HCEC 1CT (cell line): ENCODE data around the gene MTIF3.
"Not testable (repeated sequence)": the region's sequence is repeated elsewhere in the genome, so short reads cannot be mapped to it uniquely, and the experiment has no call there.

Experiments
- DNase-seq: peaks from one replicate; pipeline ENCODE4 v3.0.0-alpha.2; 2017

The MTIF3 gene

DNA sequence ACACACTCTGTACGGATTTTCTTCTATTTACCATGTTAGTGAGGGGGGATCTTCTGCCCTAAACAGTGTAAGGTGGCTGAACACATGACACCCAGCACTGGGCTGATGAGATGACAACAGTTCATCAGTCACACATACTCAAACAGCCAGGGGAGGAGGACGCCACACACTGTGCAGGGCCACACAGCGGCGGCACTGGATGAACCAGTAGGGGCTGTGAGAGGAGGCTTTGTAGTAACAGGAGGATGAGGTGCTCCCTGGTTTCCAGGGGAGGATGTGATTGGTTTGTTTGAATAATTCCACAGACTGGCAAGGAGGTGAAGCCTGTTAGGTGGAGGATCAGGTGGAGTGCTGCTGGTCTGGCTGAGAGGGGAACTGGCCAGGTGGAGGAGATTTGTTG is 42.3 kb downstream of the MTIF3 start:
- no peak for DNase-seq

DNA sequence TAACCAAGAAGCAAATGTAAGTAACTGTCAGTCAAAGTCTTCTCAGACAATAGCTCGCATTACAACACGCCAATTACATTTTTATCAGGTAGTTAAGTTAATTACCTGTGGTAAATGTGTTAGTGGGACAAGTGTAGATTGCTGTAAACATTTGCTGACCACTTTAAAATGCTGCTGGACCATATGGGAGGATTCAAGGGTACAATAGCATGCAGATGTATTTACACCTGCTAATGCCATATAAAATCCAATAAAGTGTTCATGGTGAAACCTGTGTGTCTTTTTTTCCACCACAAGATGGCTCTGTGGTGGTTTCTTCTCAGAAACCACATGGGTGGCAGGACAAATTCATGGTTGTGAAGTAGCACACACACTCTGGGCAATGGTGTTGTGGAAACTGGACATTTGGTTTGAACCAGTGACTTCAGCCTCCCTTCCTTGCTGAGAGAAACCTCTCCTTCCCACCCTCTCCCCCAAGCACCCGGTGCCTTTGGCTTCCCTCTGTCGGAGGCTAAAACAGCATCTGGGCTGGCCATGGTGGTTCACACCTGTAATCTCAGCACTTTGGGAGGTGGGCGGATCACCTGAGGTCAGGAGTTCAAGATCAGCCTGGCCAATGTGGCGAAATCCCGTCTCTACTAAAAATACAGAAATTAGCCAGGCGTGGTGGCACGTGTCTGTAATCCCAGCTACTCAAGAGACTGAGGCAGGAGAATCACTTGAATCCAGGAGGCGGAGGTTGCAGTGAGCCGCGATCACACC is 44.0 kb downstream of the MTIF3 start:
- peak; percentile 38 for DNase-seq

DNA sequence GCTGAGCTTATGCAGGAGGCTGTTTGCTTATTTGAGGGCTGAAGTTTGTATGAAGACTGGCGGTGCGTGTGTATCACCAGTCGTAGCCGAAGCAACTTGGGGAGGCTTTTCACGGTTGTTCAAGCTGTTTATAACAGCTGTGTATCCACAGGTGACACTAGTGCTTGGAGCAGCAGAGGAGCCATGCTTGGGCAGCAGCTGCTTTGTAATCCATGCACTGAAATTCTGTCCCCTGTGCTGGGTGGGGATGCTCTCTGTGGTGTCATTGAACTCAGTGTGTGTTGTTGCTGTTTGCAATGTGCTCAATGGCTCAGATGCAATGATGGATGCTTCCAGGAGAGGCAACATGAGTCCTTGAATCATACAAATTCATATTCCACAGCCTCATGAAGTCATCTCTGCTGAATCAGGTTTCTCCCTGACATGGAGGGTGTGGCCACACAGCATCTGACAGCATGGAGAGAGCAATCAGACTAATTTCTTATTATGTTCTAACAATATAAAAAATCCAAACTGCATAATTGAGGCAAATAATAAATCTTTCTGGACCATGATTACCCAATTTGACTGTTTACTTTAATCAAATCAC is 44.7 kb downstream of the MTIF3 start:
- no peak for DNase-seq

DNA sequence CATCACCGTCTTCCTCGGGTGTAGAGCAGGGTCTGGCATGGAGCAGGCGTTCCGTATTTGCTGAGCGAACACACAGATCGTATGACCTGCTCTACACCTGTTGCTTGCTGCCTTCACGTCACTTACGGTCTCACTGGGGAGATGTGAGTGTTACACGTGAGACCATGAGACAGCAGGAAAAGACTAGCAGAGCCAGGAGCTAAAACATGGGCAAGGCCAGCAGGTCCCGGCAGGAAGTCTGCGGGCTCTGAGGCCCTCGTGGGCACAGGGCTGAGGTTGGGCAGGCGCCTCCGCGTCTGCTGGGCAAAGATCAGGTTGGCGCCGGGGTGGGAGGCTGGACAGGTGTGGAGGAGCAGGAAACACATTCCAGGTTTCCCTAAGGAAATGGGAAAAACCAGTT is 45.7 kb downstream of the MTIF3 start:
- no peak for DNase-seq

DNA sequence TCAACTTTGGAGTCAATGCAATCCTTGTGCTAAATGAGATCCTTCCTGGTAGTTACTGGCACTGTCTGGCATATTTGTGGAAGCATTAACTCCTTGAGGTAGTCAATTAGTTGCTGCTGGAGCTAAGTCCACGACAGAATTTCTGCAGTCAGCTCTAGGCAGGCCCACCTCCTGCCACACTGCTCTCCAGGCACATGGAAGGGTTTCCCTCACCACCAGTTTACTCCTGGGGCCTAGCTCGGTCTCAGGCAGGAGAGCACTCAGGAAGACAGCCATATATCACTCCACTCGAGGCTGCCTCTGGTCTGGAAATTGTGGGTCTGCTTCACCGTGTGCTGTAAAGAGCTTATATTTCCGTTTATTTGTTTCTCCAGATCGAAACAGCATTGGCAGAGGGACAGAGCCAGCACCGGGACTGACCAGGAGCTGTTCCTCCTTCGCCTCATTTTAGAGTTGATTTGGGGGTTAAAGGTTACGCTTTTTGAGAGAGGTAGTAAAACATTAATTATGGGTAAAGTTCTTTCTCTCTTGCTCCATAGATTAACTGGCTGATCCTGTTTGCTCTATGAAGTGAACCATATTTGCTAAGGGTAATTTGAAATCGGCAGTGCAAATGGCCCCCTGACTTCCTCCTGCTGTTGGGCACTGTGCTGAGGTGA is 46.5 kb downstream of the MTIF3 start:
- DNase-seq: no peak

DNA sequence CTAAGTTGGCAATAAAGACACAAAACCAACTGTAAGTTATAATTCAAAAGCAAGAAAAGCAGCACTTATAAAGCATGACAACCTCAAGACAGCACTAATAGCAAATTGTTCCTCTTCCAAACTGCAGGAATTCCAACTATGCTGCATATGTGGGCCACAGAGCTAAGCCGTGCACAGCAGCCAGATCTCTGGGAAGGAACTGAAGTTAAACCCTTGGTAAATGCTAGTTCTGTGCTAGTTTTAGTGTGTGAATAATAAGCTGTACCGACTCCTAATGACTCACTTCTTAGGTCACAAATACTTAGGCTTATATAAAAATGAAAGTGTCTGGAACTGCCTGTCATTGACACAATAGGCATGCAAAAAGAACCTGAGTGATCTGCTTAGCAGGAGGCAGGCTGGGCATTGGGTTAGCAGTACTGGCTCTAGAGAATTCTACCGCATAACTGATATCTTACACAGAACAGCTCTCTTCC is 47.1 kb downstream of the MTIF3 start:
- DNase-seq: peak; percentile 53

DNA sequence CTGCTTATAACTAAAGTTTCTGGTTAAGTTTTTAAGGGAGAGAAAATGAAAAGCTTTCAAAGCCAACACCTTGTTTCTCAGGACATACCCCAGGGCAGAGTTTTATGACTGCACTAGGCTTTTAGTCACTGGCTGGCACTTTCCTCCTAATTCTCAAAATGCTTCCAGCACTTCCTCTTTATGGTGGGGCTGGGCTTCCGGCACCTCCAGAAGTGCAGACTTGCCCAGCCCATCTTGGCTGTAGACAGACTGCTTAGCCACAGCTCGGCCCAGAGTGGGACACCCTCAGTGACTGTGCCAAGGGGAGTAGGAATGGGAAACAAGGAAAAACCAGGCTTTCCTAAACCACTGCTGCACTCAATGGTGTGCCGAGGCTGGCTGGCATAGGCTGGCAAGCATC is 49.2 kb downstream of the MTIF3 start:
- no peak for DNase-seq

DNA sequence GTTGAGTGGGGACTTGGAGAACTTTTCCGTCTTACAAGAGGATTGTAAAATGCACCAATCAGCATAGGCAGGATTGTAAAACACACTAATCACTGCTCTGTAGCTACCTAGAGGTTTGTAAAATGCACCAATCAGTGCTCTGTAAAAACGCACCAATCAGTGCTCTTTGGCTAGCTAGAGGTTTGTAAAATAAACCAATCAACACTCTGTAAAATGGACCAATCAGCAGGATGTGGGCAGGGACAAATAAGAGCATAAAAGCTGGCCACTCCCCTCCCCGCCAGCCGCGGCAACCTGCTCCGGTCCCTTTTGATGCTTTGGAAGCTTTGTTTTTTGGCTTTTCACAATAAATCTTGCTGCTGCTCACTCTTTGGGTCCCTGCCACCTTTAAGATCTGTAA is 50.0 kb downstream of the MTIF3 start:
- DNase-seq: not testable (repeated sequence)

DNA sequence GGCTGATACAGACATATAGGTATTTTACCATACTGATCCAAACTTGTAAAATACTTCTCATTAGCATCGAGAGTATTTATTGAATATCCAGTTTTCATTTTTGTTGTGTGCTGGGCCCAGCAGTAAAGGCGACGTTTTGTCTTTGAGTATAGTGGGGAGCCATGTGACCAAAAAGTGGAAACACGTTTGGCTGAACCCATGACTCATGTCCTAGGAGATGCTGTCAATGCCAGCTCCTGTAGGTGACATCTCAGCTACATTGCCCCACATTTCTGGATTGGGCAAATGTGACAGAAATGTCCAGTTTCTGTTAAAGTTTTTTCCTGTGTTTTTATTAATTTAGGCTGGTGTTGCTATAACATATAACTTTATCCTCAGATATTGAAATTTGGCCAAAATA is 52.0 kb downstream of the MTIF3 start:
- DNase-seq: no peak

DNA sequence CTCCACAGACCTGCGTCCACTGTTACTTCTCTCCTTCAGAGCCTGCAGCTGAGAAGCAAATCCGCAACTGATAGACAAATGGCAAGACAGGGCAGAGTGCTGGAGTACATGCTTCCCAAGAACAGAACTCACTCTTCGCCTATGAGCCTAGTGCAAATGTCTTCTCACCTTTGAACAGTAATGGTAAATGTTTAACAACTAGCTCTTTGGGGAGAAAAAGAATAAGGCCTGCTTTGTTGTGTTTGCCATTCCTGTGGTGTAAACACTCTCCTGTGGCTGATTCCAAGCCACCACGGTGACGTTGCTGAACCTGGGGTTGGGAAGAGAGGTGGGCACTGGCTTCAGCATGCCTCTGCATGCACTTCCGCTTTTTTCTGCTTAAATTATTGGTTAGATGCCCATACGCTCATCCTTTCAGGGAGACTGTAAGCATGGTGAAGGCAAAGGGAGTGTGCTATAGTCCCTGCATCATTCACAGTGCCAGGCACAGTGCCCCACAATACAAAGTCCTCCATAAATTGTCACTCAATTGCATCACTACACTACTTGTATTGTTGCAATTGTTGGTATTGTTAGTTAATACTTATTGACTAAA is 54.0 kb downstream of the MTIF3 start:
- DNase-seq: no peak

DNA sequence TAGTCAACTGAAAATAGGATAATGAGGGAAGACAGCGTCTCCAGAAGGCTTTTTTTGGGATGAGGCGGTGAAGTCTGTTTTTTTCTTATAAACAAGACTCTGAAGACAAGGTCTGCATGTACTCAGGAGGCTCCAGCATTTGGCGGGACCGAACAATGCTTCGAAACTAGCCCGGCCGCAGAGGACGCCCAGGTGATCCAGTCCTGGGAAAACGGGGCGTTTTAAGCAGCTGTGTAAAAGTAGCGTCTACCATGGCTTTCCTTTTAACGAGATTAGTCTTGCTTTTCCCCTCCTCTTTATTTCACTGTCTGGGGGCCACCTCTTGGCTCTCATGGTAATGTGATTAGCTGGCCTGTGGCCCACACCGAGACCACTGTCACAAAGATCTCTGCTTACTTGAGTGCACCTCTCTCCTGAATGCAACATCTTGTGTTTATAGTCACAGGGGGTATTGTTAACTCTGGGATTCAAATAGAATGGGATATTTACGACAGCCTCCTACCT is 55.3 kb downstream of the MTIF3 start:
- DNase-seq: no peak

DNA sequence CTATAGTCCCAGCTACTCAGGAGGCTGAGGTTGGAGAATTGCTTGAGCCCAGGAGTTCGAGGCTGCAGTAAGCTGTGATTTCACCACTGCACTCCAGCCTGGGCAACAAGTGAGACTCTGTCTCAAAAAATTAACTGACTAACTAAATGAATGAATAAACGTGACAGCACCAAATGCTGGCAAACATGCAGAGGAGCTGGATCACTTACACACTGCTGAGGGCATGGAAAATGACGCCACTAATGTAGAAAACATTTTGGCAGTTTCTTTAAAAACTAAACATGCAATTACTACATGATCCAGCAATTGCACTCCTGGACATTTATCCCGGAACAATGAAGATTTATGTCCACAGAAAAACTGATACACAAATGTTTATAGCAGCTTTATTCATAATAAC is 57.3 kb downstream of the MTIF3 start:
- no peak for DNase-seq

DNA sequence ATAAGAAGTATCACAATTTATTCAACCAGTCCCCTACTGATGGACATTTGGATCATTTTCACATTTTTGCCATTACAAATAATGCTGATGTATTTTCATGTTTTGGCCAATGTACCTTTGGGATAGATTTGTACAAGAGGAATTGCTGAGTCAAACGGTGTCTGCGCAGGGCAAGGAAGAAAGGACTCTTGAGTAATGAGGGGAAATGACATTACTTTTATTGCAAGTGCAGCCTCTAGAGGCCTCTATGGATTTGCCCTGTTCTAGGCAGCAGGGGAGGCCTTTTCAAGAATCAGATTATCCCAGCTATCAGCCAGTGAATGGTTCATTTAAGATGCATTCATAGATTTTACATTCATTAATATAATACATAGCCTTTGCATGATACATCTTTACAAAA is 58.9 kb downstream of the MTIF3 start:
- no peak for DNase-seq

DNA sequence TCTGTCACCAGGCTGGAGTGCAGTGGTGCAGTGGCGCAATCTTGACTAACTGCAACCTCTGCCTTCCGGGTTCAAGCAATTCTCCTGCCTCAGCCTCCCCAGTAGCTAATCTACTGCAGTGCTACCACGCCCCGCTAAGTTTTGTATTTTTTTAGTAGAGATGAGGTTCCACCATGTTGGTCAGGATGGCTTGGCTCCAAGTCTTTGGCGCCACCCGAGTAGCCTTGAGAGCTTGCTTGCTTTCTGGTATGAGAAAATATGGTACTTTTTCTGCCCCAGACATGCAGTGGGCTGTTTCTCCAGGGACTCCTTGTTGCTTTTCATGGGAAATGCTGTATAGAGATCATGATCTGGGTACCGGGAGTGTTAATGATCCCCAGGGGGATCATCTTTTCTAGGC is 60.5 kb downstream of the MTIF3 start:
- DNase-seq: no peak

DNA sequence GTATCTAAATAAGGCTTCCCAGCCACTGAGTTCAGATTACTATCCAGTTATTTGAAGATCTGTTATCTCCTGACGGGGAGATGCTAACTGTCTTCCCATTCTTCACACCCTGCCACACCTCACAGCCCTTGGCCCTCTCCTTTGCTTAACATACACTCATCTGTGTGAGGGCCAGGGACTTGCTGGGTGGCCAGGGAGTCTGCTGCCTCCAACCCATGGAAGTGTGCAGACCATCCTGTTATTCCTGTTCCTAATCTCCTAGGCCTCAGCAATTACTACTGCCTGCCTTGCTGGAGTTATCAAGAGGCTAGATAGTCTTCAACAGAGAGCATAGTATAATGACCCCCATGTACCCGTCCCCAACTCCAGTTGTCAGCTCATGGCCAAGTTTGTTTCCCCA is 62.1 kb downstream of the MTIF3 start:
- no peak for DNase-seq
